NCI-H1694 (cell line): ENCODE data around the gene FMN1.

ENCODE experiments used
- DNase-seq: peaks from one replicate; lab custom pipeline; 2025; lab: John Stamatoyannopoulos, UW

The FMN1 gene

DNA sequence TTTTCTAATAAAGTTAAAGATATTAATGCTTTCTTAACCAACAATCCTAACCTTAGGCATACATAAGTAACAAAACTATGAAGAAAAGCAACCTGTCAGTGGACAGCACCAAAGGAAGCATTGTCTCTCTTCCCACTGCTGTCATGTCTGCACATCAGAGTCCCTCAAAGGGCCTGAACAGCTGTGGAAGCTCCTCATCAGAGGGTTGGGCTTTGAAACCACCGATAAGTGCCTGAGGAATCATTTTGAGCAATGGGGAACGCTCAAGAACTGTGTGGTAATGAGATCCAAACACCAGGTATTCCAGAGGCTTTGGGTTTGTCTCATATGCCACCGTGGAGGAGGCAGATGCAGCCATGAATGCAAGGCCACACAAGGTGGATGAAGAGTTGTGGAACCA, 182.5 kb downstream of the FMN1 start:
- DNase-seq: no peak

GRCh38 chr15:33009603-33010002, 184.9 kb downstream of the FMN1 start:
- no peak for DNase-seq

- DNase-seq: no peak
These were observed 185.5 kb downstream of the FMN1 start for GRCh38 chr15:33009026-33009425.

- DNase-seq: no peak
These were observed 186.1 kb downstream of the FMN1 start for GRCh38 chr15:33008284-33008995.

DNA sequence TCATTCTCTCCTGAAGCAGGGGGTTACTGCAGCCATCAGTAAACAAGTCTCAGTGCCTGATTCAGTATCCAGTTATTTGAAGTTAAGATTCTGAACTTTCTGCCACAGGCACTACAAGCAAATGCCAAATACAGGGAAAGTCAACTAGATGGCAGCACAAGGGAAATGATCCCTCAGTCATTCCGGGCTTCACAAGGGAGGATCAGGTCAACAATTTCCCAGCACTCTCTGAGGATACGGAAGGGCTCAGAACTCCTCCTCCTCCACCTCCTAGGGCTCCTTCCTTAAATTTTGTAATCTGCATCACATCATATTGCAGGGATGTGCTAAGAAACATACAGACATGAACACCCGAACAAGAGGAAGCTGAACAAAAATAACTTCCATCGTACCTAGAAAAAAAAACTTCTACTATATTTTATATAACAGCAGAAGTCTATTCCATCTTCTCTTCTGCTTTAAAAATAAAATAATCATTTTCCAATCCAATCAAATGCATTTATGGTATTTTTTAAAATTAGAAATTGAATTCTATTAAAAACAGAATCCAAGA, 187.1 kb downstream of the FMN1 start:
- DNase-seq: no peak

- DNase-seq: no peak
These were observed 188.9 kb downstream of the FMN1 start for GRCh38 chr15:33005582-33005981.

DNA sequence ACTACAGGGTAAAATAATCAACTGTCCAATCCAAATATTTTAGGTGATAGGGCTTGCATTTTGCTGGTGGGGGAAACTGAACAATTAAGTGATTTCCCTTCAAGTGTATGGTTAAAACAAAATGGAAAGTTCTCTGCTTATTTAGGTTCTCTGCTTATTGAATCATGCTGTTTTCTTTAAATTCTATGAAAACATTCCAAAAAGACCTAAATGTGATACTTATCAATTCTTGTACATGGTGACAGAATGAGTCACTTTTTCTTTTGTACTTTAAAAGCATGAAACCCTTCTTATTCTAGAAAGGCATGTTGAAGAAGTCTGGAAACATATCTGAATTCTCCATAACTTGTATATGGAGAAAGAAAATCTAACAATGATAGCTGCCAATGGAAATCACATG, 192.6 kb downstream of the FMN1 start:
- DNase-seq: no peak

DNA sequence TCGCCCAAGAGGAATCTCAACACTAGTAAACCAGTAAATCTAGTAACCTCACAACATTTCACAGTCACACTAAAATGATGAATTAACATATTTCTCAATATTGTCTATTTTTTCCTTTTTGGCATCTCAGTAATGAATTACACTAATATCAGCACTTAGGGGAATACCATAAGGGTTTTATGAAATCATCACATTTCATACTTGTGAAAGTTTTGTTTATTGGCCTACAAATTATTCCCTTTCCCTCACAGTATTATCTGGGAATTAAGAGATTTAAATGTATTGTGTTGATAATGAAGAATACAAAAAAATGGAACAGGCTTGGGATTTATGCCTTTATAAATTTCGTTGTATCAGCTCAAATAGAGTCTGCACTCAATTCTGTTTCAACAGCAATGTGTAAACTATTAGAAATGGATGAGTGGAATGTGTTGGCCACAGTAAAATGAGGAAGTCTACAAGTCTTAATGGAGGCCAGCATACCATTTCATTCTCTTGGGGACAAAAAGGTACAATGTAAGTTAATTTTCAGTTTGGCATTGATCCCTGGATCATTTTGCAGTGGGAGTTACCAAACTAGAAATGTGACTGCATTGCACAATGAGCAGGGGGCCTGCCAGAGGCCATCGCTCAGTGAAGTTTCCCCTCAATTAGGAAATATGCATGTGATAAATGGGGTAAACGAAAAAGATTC, 195.4 kb downstream of the FMN1 start:
- no peak for DNase-seq

GRCh38 chr15:32998182-32998581, 196.3 kb downstream of the FMN1 start:
- DNase-seq: no peak

- DNase-seq: no peak
These were observed 199.6 kb downstream of the FMN1 start for GRCh38 chr15:32994810-32995424.

DNA sequence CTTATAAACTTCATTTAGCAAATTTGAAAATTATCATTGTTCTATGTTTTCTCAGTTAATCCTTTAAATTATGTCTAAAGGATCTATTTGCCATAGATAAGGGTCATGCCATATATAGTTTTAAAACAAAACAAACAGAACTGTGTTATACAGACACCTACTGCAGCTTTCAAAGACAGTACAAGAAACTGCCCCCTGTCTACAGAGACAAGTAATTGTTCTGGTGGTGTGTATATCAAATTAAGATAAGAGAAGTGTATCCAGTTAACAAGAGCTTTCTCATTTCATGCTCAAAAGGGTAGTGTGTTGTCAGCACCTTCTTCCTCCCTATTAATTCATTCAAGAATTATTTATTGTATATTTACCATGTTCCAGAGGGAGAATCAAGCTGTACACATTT, 201.2 kb downstream of the FMN1 start:
- DNase-seq: no peak

DNA sequence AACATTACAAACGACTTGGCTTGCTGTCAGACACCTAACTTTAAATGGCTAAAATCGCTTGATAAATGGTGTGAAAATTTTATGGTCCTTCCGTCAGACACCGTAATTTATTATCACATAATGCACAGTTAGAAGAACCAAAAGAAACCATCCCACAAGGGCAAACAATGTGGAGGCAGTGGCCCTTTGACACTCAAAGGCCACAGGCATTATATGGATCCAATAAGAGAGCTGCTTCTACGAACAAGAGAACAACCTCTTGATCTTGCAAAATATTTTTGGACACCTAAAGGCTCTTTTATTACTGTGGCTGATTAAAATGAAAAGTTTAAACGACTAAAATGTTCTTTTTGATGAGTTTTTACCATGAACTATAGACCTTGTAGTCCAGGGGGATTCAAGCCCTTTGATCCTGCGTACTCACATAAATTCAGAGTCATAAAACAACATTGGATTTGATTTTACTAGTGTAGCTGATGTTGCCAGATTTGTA, 202.8 kb downstream of the FMN1 start:
- DNase-seq: no peak

DNA sequence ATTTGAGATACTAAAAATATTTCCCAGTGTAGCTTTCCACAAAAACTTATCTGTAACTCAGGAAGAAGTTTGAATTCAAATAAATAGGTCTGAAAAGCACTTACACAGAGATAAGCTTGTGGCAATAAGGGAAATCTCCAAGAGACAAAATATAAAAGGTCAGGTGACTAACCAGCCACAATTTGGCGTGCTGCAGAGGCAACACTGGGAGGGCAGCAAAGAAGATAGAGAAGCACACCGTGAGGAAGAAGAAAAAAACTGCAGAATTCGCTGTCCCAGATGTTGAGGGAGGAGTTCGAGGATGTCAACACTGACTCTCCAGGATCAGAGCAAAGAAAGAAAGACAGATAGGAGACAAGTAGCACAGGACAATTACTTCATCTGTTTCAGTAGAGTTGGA, 204.4 kb downstream of the FMN1 start:
- no peak for DNase-seq

DNA sequence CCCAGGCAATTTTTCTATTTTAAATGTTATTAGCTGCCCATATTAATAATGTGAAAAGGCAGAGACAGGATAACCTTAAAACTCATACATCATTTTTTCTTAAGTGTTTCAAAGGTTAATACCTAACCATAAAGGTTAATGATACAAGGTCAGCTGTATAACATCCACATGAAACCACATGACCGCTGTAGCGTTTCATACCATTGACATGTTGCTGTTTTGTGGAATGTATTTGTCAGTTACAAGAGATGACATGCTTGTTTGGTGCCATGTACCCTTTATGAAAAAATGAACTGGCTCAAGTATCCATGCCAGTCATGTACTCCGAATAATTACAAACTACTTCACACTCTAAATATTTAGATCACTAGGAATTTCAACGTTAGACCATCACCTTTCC, 207.4 kb downstream of the FMN1 start:
- no peak for DNase-seq

DNA sequence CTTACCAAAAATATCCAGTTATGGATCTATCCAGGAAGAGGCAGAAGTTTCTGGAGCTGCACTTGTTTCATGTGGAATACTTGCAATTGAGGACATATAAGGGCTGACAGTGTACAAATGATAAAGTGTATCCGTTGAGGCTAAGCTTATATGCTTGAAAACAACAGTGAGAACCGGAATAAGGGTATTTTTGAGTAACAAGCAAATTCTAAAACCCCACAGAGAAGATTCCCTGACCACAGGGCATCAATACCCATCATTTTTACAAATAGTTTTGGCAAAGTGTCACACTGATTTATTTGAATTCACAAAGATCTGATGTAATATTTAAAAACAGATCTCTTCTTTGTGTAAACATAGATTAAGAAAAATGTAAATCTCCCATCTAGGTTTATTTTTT, 208.4 kb downstream of the FMN1 start:
- DNase-seq: no peak

DNA sequence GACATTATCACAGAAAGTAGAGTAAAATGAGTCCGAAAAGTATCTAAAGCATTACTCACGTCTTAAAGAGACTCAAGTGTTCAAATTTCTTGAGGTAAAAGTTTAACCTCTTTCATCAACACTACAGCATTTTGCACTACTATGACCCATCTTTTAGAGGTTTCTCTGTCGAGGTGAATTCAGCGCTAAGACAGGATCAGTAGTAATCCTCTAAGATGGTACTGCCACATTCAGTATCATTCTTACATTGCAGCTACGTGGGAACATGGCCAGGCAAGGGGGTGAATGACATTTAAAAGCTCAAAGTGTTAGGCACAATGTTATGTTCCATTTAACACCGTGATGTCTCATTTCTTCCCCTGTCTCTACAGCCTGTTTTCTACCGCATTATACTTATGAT, 210.8 kb downstream of the FMN1 start:
- DNase-seq: no peak

DNA sequence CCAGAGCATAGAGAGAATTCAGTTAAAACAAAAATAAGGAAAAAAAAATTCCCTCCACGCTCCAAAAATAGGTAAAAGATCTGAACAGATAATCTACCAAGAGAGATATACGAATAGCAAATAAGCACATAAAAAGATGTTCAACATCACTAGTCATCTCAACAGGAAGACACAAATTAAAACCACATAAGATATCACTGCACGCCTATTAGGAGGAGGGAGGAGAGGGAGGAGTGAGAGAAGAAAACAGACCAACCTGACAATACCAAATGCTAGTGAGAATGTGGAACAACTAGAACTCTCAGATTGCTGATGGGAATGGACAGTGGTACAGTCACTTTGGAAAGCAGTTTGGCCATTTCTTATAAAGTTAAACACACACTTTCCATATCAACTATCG, 212.5 kb downstream of the FMN1 start:
- DNase-seq: no peak

- DNase-seq: no peak
These were observed 213.0 kb downstream of the FMN1 start for GRCh38 chr15:32981536-32981935.

DNA sequence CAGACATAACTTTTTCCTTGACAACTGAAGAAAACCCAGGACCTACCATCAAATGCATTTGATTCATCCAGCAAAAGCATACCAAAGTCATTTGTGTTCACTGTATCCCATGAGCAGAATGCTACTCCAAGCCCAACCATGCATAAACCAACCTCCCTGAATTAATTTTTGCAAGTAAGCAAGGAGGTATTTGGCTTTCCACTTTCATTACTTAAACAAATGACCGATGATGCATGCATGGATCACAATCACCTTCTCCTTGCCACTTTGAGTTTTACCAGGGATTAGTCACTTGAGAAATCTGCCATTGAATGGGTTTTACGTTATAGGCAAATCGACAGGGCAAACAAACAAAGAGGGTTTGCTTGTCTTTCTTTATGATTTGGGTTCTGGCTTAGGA, 214.8 kb downstream of the FMN1 start:
- no peak for DNase-seq

- DNase-seq: no peak
These were observed 217.0 kb downstream of the FMN1 start for GRCh38 chr15:32977506-32977905.

GRCh38 chr15:32974691-32975090, 219.8 kb downstream of the FMN1 start:
- no peak for DNase-seq

DNA sequence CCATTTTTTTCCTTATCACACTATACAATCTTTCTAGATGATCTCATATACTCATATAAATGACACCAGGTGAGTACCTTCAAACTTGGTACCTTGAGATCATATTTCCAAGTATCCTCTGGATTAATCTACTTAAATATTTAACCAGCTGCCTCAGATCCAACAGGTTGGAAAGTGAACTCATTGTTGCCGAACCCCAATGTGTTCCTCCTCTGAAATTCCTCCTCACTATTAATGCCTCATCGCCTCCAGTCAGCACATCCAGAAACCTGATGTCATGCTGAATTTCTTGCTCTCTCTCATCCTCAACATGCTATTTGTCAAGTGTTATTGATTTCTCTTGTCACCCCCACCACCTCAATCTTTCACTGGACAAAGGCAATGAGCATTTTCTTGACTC, 221.8 kb downstream of the FMN1 start:
- no peak for DNase-seq

GRCh38 chr15:32970847-32971246, 223.7 kb downstream of the FMN1 start:
- no peak for DNase-seq
